IPS-NIHi11 (cell line): ENCODE results near the gene CELF4.
A peak's percentile ranks its signal among the peaks of the same experiment; 100 is the strongest.

Experiments
- DNase-seq: peaks from one replicate; pipeline ENCODE4 v3.0.0; 2012; ENCODE audit warnings: mixed read lengths, low spot score

The CELF4 gene

DNA sequence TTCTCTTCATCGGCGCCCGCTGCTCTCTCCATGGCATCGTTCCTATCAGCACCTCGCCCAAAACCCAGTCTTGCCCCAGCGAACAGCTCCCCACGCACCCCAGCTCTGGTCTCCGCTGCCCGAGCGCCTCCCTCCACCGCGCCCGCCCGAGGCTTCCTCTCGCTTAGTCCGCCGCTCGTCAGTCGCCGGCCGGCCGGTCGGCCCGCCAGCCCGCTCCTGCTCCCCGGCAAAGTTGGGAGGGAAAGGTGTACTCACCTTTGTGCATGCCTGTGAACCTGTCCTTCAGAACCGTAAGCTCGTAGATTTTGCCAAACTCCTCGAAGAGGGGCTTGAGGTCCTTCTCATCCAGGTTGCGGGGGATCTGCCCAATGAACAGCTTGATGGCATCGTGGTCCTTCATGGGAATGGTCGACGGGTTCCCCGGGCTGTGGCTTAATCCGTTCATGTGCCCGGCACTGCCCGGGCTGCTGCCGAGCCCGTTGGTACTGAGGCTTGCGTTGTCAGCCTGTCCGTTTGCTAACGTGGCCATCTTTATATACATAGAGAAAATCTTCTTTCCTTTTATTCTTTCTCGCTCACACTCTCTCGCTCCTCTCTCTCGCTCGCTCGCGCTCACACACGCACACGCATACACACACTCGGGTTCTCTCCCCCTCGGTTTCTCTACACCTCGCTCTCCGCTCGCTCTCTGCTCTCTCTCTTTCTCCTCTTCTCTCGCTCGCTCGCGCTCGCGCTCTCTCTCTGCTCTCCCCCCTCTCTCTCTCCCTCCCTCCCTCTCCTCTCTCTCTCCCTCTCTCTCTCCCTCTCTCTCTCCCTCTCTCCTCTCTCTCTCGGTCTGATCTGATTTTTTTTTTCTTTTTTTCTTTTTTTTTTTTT is at the start of gene CELF4:
TSS of gene CELF4 (minus strand) at position 698 of the 876 bp plus-strand sequence.
- no peak for DNase-seq

DNA sequence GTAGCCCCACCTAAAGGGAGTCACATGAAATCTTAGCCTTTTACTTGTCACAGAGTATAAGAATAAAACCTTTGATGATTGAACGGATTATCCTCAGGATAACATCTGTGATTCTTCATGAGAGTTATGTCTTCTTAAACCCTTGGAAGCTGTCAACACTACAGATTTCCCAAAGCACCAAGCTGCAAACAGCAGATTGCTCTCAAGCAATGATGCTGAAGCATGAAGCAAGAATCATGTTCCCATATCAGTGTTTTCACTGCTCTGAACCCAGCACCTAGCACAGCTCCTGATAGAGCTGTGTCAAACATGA is 47.6 kb upstream of the CELF4 start:
- DNase-seq = no peak

DNA sequence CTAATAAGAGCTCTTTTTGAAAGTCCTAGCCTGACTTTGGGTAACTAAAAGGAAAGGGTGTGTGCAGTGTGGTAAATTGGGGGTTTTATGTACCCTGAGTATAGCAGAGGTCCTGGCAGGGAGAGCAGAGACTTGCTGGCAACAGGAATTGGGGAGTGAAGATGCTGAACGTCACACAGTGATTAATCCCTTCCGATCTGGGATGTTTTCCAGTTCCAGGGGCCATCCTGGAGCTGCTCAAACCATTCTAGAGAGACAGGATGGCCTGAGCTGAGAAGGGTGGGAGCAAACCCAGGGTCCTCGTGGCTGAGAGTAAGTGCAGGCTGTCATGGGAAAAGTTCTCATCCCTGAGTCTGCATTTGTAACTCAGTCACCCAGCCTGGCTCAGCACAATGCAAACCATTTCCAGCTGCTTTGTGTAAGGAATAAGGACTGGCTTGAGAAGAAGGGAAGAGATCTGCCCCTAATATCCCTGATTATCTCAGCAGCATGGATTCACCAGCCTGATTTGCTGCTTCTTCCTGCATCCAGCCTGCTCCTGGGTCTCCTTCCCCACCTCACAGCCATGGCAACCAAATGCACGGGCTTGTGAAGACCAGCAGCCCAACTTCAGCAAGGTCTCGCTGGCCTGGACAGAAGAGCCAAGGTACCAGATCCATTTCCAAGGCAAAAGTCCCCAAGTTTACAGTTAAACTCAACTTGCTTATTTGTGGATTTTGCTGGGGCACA is 47.1 kb upstream of the CELF4 start:
- DNase-seq = no peak

DNA sequence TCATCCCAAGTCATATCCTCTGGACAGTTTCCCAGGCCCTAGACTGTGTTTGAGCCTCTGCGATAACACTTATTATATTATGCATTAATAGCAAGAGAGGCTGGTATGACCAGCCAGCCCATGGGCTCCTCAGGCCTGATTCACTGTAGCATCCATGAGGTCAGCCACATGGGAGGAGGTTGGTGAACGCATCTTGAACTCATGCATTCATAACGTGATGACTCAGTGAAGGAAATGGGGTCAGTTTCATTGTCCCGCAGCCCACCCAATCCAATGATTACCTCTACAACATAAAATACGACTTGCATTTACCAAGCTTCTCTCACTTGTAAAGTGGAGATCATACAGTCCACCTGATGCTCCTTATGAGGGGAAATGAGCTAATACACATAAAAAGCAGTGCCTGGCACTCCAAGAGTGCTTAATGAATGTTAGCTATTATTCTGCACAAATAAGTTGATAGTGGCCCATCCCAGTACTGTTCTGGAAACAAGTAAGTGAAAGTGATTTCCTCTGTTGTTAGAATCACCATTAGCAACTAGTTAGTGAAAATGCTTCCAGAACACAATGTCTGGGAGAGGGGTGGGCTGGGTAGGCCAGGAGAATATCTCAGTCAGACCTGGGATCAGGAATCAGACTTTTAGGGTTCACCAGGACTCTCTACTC is 46.1 kb upstream of the CELF4 start:
- no peak for DNase-seq

DNA sequence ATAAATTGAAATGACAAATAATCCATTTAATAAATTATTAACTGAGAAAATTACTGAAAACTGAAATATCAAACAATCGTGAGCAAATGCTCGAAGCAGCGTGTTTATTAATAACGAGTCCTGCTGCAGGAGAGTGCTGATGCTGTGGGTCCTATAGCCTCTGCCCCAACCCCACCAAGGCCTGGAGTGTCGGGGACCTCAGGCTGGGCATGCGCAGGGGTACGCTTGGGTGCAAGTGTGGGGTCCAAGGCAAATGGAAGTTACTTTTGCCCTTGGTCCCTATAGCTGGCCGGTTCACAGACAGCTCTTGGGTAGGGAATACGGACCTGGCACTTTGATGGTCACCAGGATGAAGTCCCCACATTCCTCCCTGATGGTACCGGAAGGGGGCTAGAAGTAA is 43.3 kb upstream of the CELF4 start:
- no peak for DNase-seq

DNA sequence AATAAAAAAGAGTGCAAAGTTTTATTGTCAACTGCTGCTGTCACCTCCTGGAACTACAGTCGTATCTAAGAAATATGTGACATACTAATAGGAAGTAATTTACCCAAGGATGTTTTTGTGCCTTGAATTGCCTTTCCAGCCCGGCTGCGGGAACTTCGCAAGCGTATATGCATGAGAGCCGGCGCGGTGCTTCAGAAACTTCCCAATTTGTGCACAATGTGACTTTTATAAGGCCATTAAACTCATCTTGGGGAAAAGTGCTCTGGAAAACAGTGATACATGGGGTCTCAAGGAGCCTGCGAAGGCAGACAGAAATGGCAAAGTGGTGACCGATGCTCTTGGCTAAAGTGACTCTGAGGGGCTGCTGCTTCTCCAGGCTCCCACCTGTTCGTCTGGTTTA is 41.7 kb upstream of the CELF4 start:
- no peak for DNase-seq

DNA sequence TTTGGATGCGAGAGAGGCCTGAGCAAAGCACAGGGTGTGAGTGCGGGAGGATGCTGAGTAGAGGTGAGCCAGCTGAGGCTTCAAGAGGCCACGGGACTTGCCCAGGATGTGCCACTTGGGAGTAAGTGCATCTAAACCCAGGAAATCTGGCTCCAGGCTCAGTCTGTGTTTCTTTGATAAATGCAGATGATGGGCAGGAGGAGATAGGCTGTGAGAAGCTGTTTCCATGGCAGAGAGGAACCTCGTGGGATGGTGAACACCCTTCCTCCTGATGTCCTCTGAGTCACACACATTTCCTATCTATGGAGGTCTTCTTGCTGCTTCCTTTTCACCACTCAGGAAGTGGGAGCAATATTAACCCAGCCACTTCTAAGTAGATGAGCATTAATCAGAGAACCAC is 38.4 kb upstream of the CELF4 start:
- no peak for DNase-seq

DNA sequence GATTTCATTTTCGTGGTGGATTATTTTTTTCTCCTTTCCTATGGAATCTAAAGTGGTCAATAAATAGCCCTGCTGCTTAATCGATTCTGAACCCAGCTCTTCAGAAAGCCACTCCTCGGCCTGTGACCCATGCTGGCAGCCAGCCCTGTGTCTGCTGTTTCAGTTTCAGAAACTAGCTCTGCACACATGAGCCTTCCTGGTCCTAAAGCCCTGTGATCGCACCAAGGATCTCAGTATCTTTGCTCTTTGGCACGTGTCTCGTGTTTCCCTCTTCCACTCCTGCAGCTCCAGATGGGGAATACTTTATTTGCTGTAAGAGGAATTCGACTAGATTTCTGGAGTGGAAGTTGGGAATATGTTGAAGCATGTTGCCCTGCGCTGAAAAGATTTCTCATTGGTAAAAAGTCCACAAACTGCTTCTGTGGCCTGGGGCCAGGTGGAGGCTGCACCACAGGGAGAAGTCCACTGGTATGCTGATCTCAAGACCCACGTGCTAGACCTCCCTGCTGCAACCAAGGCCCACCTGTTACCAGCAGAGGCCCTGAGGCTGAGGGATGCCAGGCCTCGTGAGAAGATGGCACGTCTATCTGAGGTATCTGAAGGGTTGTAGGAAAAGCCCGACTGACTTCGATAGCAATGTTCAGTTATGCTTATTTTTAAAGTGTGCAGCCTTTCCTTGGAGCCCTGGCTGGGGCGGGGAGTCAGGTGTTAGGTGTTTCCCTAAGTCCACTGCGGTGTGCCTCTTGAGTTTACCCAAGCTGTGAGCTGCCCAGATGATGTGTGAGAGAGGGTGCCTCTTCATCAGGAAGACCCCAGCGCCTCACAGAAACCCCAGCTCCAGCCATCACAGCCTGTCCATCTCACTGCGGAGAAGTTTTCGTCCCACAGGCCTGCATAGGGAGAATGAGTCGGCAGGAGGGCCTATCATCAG is 33.6 kb upstream of the CELF4 start:
- no peak for DNase-seq

DNA sequence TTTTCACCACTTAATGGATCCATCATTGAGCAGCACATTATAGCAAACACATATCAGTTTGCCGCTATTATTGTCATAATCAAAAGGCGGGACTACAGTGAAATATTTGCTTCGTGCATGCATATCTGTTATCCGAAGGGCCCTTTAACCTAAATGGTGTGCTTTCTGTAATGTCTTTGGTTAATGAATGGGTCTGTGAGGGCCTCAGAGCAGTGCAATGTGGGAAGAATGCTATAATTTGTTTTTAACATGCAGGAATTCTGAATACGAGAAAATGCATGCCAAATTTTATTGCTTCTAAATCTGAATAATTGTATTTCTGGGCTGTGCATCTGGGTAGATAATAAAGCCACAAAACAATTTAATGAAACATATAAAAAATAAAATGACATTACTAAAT is 32.8 kb upstream of the CELF4 start:
- DNase-seq = no peak

DNA sequence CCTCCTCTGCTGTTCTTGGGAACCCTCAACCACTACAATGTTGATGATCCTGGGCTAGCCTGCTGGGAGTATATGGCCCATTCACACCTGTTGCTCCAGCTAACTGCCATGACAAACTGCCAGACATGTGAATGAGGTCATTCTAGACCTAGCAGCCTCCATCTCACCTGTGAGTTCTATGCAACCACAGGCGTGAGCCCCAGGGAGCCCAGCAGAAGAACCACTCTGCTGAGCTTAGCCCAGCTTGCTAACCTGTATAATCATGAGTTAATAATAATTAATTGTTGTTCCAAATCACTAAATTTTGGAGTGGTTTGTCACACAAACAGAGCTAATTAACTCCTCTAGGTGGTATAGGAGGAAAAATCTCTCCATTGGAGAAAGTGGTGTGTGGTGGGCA is 24.7 kb upstream of the CELF4 start:
- no peak for DNase-seq

DNA sequence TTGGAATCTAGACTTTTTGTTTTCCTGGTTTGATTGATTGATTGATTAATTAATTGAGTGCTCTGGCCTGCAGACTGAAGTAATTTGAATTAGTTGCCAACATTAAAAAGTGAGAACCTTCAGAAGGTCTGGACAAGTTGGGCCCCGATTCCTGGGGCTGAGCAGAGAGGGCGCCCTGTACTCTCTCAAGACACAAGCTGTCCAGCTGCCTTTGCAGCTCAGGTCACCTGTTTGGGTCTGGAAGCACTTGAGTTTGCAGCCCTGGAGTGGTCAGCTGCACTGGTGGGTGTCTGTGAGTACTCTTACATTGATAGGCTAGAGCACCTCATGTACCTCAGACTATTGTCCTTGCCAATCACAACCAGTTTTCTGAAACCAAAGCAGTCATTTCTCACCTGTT is 22.7 kb upstream of the CELF4 start:
- no peak for DNase-seq

DNA sequence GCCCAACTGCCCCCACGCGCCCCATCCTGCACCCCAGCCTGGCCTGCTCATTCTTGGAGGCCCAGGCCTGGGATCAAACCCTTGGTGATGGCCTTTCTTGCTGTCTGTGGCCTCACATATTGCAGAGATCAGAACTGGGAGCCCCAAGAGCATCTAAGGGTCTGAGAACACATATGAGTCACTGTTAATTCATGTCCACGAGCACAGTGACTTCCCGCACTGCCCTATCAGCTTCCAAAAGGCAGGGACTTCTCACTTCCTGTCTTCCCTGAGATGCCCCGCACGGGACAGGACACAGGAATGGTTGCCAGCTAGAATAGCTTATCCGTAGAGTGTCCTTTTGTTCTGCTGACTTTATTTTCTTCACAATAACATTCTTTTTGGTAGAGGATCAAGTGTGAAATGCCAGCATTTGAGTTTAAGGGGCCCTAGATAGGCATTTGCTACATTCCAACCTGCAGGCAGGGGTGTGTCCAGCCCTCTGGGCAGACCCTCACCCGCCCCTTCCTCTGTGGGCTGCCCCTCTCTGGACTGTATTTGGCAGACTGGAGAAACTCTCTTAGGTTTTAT is 21.1 kb upstream of the CELF4 start:
- no peak for DNase-seq

DNA sequence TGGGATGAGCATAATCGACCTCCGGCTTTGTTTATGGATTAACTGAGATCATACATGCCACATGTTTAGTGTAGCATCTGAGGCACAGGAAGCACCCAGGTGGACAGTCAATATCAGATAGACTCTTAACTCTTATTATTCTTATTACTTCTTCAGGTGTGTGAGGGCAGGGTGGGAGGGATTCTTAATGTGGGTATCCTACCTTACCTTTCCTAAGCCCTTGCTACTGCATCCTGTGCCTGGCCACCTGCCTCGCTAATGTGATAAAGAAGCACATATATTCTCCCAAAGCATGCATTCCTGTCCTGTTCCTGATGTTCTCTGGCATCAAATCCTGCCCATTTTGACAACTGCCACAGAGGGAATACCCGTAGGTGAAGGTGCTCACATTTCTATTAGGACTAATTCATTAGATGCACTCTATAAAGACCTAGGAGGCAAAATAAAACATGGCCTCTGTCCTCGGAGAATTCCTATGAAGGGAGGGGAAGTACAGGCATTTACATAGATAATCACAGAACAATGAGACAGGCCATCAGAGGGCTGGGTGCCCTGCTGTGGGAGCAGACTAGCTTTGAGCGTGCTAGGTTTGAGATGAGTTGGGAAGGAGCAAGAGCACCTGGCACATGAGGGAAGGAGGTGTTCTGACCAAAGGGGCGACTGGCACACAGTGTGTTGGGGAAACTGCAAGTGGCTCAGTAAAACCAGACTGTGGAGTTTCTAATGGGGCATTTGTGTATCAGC is 19.5 kb upstream of the CELF4 start:
- DNase-seq = peak; percentile 72

DNA sequence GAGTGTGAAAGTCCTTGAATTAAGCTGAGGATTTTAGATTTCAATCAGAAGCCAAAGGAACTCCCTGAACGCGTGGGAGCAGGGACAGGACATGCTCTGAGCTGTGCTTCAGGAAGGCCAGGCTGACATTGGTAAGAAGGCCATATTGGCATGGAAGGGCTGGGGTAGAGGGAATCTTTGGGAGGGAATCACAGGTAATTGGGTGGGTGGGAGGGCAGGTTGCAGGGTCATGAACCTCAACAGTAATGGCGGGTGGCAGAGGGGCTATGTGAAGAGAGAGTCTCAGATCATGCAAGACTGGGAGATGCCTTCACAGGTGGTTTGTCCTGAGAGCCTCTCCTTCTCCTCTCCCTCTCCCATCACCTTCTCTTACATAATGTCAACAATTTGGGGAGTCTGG is 18.6 kb upstream of the CELF4 start:
- DNase-seq = no peak

DNA sequence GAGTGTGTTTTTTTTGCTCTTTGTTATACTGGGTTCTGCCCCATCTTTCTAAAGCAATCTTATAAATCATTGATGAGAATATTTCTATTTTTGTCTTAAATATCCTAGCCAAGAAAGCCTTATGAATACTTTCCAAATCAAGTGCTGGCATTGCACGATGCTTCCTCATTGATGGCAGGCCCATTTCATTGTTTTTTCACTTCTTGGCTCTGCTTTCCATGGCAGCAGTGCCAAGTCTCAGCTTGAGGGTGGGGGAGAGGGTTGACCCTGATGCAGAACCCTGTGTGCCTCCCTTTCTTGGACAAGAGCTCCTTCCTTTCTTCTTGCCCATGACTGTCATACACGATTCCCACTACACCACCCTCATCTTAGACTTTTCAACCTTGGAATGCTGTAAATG is 16.7 kb upstream of the CELF4 start:
- DNase-seq = no peak

DNA sequence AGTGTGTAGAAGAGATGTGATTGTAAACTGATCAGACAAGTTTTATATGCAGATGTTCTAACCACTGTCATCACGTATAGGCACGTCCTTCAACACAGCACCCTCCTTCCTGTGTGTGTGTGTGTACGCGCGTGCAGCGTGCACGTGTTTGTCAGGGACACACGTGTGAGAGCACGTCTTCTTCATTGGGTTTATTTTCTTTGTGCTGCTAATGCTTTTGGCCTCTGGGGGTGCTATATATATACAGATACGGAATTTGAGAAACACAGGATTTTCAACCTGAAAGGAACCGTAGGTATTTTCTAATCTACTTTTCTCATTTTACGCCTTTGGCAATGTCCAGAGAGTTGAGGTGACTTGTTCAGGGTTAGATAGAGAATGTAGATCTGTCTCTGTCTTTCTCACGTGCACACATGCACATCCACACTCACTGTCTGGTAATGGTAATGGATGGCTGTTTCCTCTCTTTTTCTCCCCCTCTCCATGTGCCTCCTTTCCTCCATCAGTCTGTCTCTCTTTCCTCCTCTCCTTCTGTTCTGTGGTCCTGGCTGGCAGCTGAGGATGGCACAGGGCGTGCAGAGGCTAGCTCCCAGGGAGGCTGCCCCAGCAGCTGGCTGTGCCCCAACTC is 13.4 kb upstream of the CELF4 start:
- no peak for DNase-seq

DNA sequence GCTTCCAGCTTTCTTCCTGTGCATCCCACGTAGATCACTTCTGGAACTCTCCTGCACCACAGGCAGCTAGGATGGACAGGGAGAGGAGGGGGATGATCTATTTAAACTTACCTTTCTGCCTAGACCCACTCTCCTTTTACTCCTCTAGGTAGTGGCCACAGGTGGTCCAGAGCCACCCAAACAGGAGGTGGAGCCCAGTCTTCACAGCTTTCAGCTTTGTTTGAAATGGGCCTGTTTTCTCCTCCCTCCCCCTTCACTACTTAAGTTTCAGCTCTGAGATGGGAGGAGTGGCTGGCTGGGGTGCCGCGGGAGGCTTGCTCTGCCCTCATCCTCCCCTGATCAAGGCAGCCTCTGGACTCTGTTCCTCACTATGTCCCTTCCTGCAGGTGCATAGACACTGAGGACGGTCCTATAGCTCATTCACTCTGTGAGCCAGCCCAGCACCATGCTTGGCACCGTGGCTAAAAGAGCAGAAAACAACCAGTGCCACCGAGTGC is 12.6 kb upstream of the CELF4 start:
- no peak for DNase-seq

DNA sequence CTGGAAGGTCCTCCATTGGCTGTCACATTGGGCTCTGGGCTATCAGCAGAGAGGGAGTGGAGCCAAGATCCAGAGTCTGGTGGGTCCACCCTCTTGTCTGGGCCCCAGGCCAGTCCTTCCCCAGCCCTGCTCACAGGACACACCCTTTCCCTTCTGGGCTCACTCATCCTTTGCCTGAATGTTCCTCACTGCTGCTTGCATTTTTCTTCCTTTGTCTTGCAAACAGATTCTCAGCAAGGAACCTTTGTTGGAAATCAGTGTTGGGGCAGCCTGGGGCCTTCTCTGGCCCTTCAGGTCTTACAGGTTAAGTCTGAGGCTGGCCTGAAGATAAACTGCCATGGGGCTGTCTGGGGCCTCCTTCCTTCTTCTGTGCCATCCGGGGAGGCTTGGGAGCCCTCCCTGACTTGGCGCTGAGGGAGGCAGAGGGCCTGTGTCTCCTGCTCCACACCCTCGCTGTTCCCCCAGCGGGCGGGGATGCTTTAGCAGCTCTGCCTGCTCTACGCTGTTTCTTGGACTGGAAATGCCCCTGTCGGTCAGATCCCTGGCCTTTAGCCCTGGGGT is 11.5 kb upstream of the CELF4 start:
- peak; percentile 67 for DNase-seq

DNA sequence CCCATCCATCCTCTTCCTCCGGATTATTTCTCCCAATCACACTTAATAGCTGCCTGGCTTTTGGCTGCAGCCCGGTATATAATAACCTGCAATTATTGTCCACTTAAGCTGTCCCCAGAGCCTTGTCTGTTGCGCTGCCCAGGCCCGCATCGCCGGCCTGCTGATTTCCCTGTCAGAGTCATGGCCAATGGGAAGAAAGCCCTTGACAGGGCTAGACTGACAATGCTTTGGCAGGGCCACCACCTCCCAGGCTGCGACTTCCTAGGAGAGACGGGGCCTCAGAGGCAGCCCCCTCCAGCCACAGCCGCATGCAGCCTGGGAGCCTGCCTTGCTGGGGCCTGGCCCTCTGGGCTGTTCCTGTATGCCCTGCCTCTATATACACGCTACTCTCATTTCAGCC is 10.0 kb upstream of the CELF4 start:
- DNase-seq = no peak

DNA sequence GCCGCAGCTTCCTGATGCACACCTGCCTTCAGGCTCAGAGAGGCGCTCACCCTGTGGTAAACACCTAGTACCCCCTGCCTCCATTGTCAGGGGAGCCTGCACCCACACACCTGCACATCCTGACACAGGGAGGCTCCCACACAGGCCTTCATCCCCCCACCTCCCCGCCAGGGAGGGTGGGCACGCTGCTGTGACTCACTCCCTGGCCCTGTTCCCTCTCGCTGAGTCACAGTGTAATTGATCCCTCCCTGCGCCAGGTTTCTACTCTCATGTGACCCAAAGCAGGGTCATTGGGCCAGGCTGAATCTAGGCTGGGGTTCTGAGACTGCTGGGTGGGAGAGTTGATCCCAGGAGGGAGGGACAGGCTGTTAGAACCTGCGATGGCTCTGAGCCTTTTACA is 8.5 kb upstream of the CELF4 start:
- DNase-seq = no peak
